ENCODE measurements around the gene REM2. TPM values are rescaled to one million over a fixed set of nuclear protein-coding genes. Genes with fewer than 3 reads are reported as not detected.
"Not testable (repeated sequence)": the region's sequence is repeated elsewhere in the genome, so short reads cannot be mapped to it uniquely, and the experiment has no call there.

REM2 gene
- total RNA-seq, 1 donor from 2014 or later = 0.28 TPM

GRCh38 chr14:22854296-22854695 is 28.7 kb upstream of the REM2 start:
- H3K27ac Mint-ChIP-seq; H3K9me3 Mint-ChIP-seq; H3K4me3 Mint-ChIP-seq; DNase-seq; H3K27me3 Mint-ChIP-seq; H3K36me3 Mint-ChIP-seq (ENCODE audit: low read depth): not testable (repeated sequence)
- intact Hi-C loops (cut with micrococcal nuclease) = loop anchor here (5.0 to 10.0 kb wide), 2 partner anchors 267 to 939 kb away; partner anchors contain the start of gene DAD1
- peaks cover 39% of the 10 kb centered on the region for H3K4me1 Mint-ChIP-seq

GRCh38 chr14:22854963-22855724 is 27.9 kb upstream of the REM2 start:
- H3K4me3 Mint-ChIP-seq = no peak overlapping the region
- intact Hi-C loops (cut with micrococcal nuclease) = loop anchor here (5.0 to 10.0 kb wide), 2 partner anchors 268 to 940 kb away; partner anchors contain the start of gene DAD1
- DNase-seq = no peak
- no peaks in the 10 kb centered on the region for H3K9me3 Mint-ChIP-seq
- H3K4me1 Mint-ChIP-seq = peaks cover 39% of the 10 kb centered on the region
- peaks cover 7% of the 10 kb centered on the region for H3K27me3 Mint-ChIP-seq
- no peaks in the 10 kb centered on the region for H3K36me3 Mint-ChIP-seq (ENCODE audit: low read depth)
- no peak overlapping the region for H3K27ac Mint-ChIP-seq

GRCh38 chr14:22856428-22856827 is 26.6 kb upstream of the REM2 start:
- no peak for DNase-seq
- no peak overlapping the region for H3K4me3 Mint-ChIP-seq
- intact Hi-C loops (cut with micrococcal nuclease) = loop anchor here (10.0 kb wide), 1 partner anchor 942 kb away; no protein-coding TSS in a partner anchor
- peaks cover 14% of the 10 kb centered on the region for H3K27me3 Mint-ChIP-seq
- H3K4me1 Mint-ChIP-seq = peaks cover 35% of the 10 kb centered on the region
- H3K9me3 Mint-ChIP-seq = peaks cover 2% of the 10 kb centered on the region
- H3K27ac Mint-ChIP-seq = no peak overlapping the region
- no peaks in the 10 kb centered on the region for H3K36me3 Mint-ChIP-seq (ENCODE audit: low read depth)

GRCh38 chr14:22860377-22860776 is 22.6 kb upstream of the REM2 start:
- intact Hi-C loops (cut with micrococcal nuclease); DNase-seq; H3K36me3 Mint-ChIP-seq (ENCODE audit: low read depth); H3K9me3 Mint-ChIP-seq; H3K4me3 Mint-ChIP-seq; H3K27ac Mint-ChIP-seq: not testable (repeated sequence)
- peaks cover 15% of the 10 kb centered on the region for H3K4me1 Mint-ChIP-seq
- peaks cover 25% of the 10 kb centered on the region for H3K27me3 Mint-ChIP-seq

- Mint-ChIP-seq H3K27ac (no peak overlapping the region), H3K9me3 (peaks cover 8% of the 10 kb centered on the region), H3K4me3 (no peak overlapping the region), H3K36me3 (ENCODE audit: low read depth) (peaks cover 5% of the 10 kb centered on the region), H3K27me3 (peaks cover 21% of the 10 kb centered on the region), H3K4me1 (peaks cover 11% of the 10 kb centered on the region)
- intact Hi-C loops (cut with micrococcal nuclease) = no loop called here
- no peak for DNase-seq
Observed at GRCh38 chr14:22861651-22862050, 21.4 kb upstream of the REM2 start.

GRCh38 chr14:22864979-22865378 is 18.0 kb upstream of the REM2 start:
- no peak for DNase-seq

GRCh38 chr14:22865424-22866405 is 17.3 kb upstream of the REM2 start:
- Mint-ChIP-seq H3K36me3 (ENCODE audit: low read depth) (peaks cover 5% of the 10 kb centered on the region), H3K4me3 (no peak overlapping the region), H3K27me3 (peaks cover 16% of the 10 kb centered on the region), H3K4me1 (peaks cover 5% of the 10 kb centered on the region), H3K9me3 (peaks cover 8% of the 10 kb centered on the region), H3K27ac (no peak overlapping the region)
- DNase-seq = no peak
- intact Hi-C loops (cut with micrococcal nuclease) = no loop called here

More at GRCh38 chr14:22864979-22865378, 18.0 kb upstream of the REM2 start:
- no peak overlapping the region for H3K4me3 Mint-ChIP-seq
- intact Hi-C loops (cut with micrococcal nuclease) = no loop called here
- H3K9me3 Mint-ChIP-seq = peaks cover 8% of the 10 kb centered on the region
- no peak overlapping the region for H3K27ac Mint-ChIP-seq
- H3K27me3 Mint-ChIP-seq = peaks cover 18% of the 10 kb centered on the region
- H3K36me3 Mint-ChIP-seq (ENCODE audit: low read depth) = peaks cover 5% of the 10 kb centered on the region
- peaks cover 2% of the 10 kb centered on the region for H3K4me1 Mint-ChIP-seq

GRCh38 chr14:22866874-22867273 is 16.1 kb upstream of the REM2 start:
- peaks cover 7% of the 10 kb centered on the region for H3K27me3 Mint-ChIP-seq
- H3K36me3 Mint-ChIP-seq (ENCODE audit: low read depth) = peaks cover 1% of the 10 kb centered on the region
- peaks cover 2% of the 10 kb centered on the region for H3K9me3 Mint-ChIP-seq
- DNase-seq = no peak
- H3K4me1 Mint-ChIP-seq = peaks cover 9% of the 10 kb centered on the region
- no peak overlapping the region for H3K4me3 Mint-ChIP-seq
- H3K27ac Mint-ChIP-seq = no peak overlapping the region
- intact Hi-C loops (cut with micrococcal nuclease) = no loop called here

- Mint-ChIP-seq H3K4me3 (peak overlapping the region; percentile 88), H3K27ac (peak overlapping the region; percentile 96), H3K4me1 (peaks cover 18% of the 10 kb centered on the region), H3K36me3 (ENCODE audit: low read depth) (peaks cover 23% of the 10 kb centered on the region), H3K27me3 (no peaks in the 10 kb centered on the region), H3K9me3 (no peaks in the 10 kb centered on the region)
- DNase-seq = no peak
- intact Hi-C loops (cut with micrococcal nuclease) = loop anchor here (1.0 to 5.0 kb wide), 6 partner anchors 18 to 299 kb away; partner anchors contain the start of genes DAD1, MRPL52 and RBM23
Observed at GRCh38 chr14:22870811-22871223, 12.2 kb upstream of the REM2 start.

- Mint-ChIP-seq H3K27ac (peak within 1 kb of the TSS; percentile 96), H3K27me3 (no peaks in the 10 kb centered on the region), H3K4me1 (peaks cover 18% of the 10 kb centered on the region), H3K9me3 (no peaks in the 10 kb centered on the region), H3K4me3 (peak within 1 kb of the TSS; percentile 88), H3K36me3 (ENCODE audit: low read depth) (peaks cover 29% of the 10 kb centered on the region)
- DNase-seq = peak; percentile 95
- intact Hi-C loops (cut with micrococcal nuclease) = loop anchor here (1.0 to 5.0 kb wide), 8 partner anchors 16 to 299 kb away; partner anchors contain the start of genes DAD1, MRPL52 and RBM23
Observed at GRCh38 chr14:22871224-22872032, 11.6 kb upstream of the REM2 start, which contains the start of gene LRP10. Gene LRP10, plus strand, starts transcription at chr14:22871740. Its CDS starts 564 bp downstream, at chr14:22872304.

GRCh38 chr14:22872033-22872832 is 10.8 kb upstream of the REM2 start:
- Mint-ChIP-seq H3K27ac (peak overlapping the region; percentile 89), H3K27me3 (no peaks in the 10 kb centered on the region), H3K4me1 (peaks cover 18% of the 10 kb centered on the region), H3K36me3 (ENCODE audit: low read depth) (peaks cover 35% of the 10 kb centered on the region), H3K4me3 (peak overlapping the region; percentile 88), H3K9me3 (no peaks in the 10 kb centered on the region)
- DNase-seq = peak; percentile 93
- intact Hi-C loops (cut with micrococcal nuclease) = loop anchor here (1.0 to 5.0 kb wide), 3 partner anchors 15 to 300 kb away; no protein-coding TSS in a partner anchor

- intact Hi-C loops (cut with micrococcal nuclease) = loop anchor here (1.0 to 5.0 kb wide), 3 partner anchors 14 to 301 kb away; no protein-coding TSS in a partner anchor
- peaks cover 18% of the 10 kb centered on the region for H3K4me1 Mint-ChIP-seq
- no peak for DNase-seq
- peak overlapping the region; percentile 86 for H3K4me3 Mint-ChIP-seq
- H3K27me3 Mint-ChIP-seq = no peaks in the 10 kb centered on the region
- H3K27ac Mint-ChIP-seq = peak overlapping the region; percentile 89
- H3K36me3 Mint-ChIP-seq (ENCODE audit: low read depth) = peaks cover 42% of the 10 kb centered on the region
- no peaks in the 10 kb centered on the region for H3K9me3 Mint-ChIP-seq
Observed at GRCh38 chr14:22872833-22873520, 10.0 kb upstream of the REM2 start.

All from activated CD4-positive, alpha-beta T cell treated with anti-CD3 and anti-CD28 coated beads, Interleukin-2, amount 10 ng/mL, durations not matched to agents 24 days and 14 days (primary cell).